Kidney (tissue), 14 donors: ENCODE measurements around the gene USP46. TPM values are rescaled to one million over a fixed set of nuclear protein-coding genes. Genes with fewer than 3 reads are reported as not detected.

Source experiments
- DNase-seq, 5 donors: peaks; one replicate each; pipeline ENCODE4 v3.0.0-alpha.2; 2013 to 2020
- FAIRE-seq: peaks from 2 replicates; lab custom pipeline; 2012; peaks lifted over from hg19 to GRCh38; lab: Jason Lieb, UNC
- H3K27ac ChIP-seq, 2 donors: one replicate each; pipeline ENCODE4 v1.7.0; 2013; ENCODE audit warnings: low read depth in 2 of 2, low read length in 2 of 2, inconsistent platforms in 1 of 2
- H3K27me3 ChIP-seq: one replicate; pipeline ENCODE4 v1.7.1; 2013; ENCODE audit warnings: low read length, inconsistent platforms; ENCODE audit not compliant: control insufficient read depth, insufficient read depth
- H3K36me3 ChIP-seq, 3 donors: one replicate each; pipeline versions ENCODE4 v1.7.0 to v1.7.1; 2013; ENCODE audit warnings: low read length in 3 of 3, control low read depth in 1 of 3, inconsistent platforms in 1 of 3; ENCODE audit not compliant: insufficient read depth in 3 of 3, control insufficient read depth in 2 of 3
- H3K4me1 ChIP-seq, 3 donors: one replicate each; pipeline versions ENCODE4 v1.7.0 to v1.7.1; 2013; ENCODE audit warnings: low read length in 3 of 3, inconsistent platforms in 1 of 3, low read depth in 1 of 3; ENCODE audit not compliant: control insufficient read depth in 2 of 3, insufficient read depth in 2 of 3
- H3K4me3 ChIP-seq, 3 donors: one replicate each; pipeline versions ENCODE4 v1.7.0 to v1.8.1; 2013; ENCODE audit warnings: low read length in 3 of 3, control low read depth in 1 of 3, inconsistent platforms in 1 of 3
- H3K9ac ChIP-seq, 3 donors: one replicate each; pipeline versions ENCODE4 v1.7.0 to v1.7.1; 2013; ENCODE audit warnings: low read length in 3 of 3, control low read depth in 1 of 3, inconsistent platforms in 1 of 3
- H3K9me3 ChIP-seq, 3 donors: one replicate each; pipeline versions ENCODE4 v1.7.0 to v1.7.1; 2013; ENCODE audit warnings: low read length in 3 of 3, control low read depth in 1 of 3, inconsistent platforms in 1 of 3; ENCODE audit not compliant: control insufficient read depth in 2 of 3, insufficient read depth in 1 of 3
- intact Hi-C: fragments of 100-400 bp; cut with DNase I; formaldehyde crosslinking; loops from one replicate; pipeline ENCODE4 v1.11.1; 2022
- polyA plus RNA-seq: library from polyadenylated mRNA; stranded (reverse); fragments of 350-450 nt; fragmentation: Illumina TruSeq; extraction: RNeasy Lipid Tissue Mini Kit (QIAGEN cat#74804); gene quantifications from one replicate; pipeline ENCODE4 v1.2.3, GENCODE V29; 2014; ENCODE audit warnings: low read depth, low replicate concordance; ENCODE audit not compliant: insufficient read depth
- total RNA-seq: library from RNA; stranded (reverse); fragmentation: NEBNext Ultra II Directional; extraction: Animal tissue kit (Norgen Biotek cat#: 25700); gene quantifications from one replicate; pipeline ENCODE4 v1.2.1, GENCODE V29; 2021
- TF ChIP-seq, protein P1 (sequence below): IDR thresholded peaks from 3 replicates; pipeline ENCODE4 v1.5.1; 2012; ENCODE audit warnings: mild to moderate bottlenecking, moderate library complexity, borderline replicate concordance; ENCODE audit not compliant: insufficient read depth; ENCODE audit errors: extremely low read depth
- donor health status: control.
- donor health status: control.
- donor health status: control.
- donor health status: control.
- donor health status: control.
- donor health status: DM: yes; HTN: yes; CAD: no.
- donor health status: Normal renal cell carcinoma (clear cell type).

Gene USP46
- total and polyA plus RNA-seq, 2 donors from 2014 or later = 8.2 to 16.9 TPM

DNA sequence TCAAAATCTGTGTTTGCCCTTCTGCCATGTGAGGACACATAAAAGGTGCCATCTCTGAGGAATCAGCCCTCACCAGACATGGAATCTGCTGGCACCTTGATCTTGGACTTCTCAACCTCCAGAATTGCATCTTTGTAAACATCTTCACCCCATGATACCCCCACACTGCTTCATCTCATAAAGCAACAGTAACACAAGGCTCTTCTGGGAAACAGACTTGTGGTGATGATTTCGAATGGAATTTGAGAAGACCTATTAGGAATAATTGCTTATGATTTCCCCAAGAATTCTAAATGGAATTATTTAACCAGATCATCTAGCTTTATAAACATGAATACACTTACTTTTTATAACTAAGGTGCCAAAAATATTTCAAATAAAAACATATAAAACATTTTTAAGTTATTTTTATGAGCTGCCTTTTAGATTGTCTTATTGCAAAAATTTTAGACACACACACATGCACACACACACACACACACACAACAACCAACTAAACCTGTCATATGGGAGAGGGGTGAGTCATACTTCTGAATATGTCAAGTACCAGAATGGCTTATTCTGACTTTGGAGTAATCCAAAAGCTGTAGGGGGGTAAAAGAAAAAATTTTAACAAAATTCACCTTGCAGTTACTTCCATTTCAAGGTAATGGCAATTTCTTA lies 82.0 kb downstream of the USP46 start:
- no peaks in the 10 kb centered on the region for H3K9me3 ChIP-seq
- no peaks in the 10 kb centered on the region for H3K4me1 ChIP-seq
- FAIRE-seq (no peak), DNase-seq (no peak)
- TF ChIP-seq, protein P1, sequence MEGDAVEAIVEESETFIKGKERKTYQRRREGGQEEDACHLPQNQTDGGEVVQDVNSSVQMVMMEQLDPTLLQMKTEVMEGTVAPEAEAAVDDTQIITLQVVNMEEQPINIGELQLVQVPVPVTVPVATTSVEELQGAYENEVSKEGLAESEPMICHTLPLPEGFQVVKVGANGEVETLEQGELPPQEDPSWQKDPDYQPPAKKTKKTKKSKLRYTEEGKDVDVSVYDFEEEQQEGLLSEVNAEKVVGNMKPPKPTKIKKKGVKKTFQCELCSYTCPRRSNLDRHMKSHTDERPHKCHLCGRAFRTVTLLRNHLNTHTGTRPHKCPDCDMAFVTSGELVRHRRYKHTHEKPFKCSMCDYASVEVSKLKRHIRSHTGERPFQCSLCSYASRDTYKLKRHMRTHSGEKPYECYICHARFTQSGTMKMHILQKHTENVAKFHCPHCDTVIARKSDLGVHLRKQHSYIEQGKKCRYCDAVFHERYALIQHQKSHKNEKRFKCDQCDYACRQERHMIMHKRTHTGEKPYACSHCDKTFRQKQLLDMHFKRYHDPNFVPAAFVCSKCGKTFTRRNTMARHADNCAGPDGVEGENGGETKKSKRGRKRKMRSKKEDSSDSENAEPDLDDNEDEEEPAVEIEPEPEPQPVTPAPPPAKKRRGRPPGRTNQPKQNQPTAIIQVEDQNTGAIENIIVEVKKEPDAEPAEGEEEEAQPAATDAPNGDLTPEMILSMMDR = no peak
- no peak overlapping the region for H3K27ac ChIP-seq
- H3K27me3 ChIP-seq = no peaks in the 10 kb centered on the region
- intact Hi-C loops = no loop called here
- no peaks in the 10 kb centered on the region for H3K36me3 ChIP-seq
- H3K4me3 ChIP-seq = no peak overlapping the region
- H3K9ac ChIP-seq = no peak overlapping the region

- TF ChIP-seq, protein P1 = no peak
- no peaks in the 10 kb centered on the region for H3K9me3 ChIP-seq
- H3K27ac ChIP-seq = no peak overlapping the region
- H3K4me3 ChIP-seq = no peak overlapping the region
- no peaks in the 10 kb centered on the region for H3K36me3 ChIP-seq
- H3K9ac ChIP-seq = no peak overlapping the region
- intact Hi-C loops = no loop called here
- H3K27me3 ChIP-seq = no peaks in the 10 kb centered on the region
- no peaks in the 10 kb centered on the region for H3K4me1 ChIP-seq
- DNase-seq (no peak), FAIRE-seq (no peak)
Measured at GRCh38 chr4:52576326-52576725, 82.8 kb downstream of the USP46 start.

DNA sequence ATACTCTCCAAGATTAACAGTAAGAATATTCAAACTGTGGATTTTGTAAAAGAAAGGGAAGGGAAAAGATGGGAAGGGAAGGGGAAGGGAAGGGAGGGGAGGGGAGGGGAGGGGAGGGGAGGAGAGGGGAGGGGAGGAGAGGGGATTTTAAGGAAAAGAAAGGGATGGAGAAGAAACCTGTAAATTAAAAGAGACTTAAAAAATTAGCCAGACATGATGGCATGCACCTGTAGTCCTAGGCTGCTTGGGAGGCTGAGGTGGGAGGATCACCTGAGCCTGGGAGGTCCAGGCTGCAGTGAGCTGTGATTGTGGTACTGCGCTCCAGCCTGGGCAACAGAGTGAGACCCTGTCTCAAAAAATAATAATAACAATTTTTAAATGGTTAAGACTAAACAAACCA lies 83.7 kb downstream of the USP46 start:
- H3K4me3 ChIP-seq = no peak overlapping the region
- no peaks in the 10 kb centered on the region for H3K36me3 ChIP-seq
- H3K27me3 ChIP-seq = no peaks in the 10 kb centered on the region
- no peak overlapping the region for H3K9ac ChIP-seq
- FAIRE-seq (no peak), DNase-seq (no peak)
- intact Hi-C loops = no loop called here
- TF ChIP-seq, protein P1 = no peak
- no peaks in the 10 kb centered on the region for H3K4me1 ChIP-seq
- H3K9me3 ChIP-seq = no peaks in the 10 kb centered on the region
- no peak overlapping the region for H3K27ac ChIP-seq

DNA sequence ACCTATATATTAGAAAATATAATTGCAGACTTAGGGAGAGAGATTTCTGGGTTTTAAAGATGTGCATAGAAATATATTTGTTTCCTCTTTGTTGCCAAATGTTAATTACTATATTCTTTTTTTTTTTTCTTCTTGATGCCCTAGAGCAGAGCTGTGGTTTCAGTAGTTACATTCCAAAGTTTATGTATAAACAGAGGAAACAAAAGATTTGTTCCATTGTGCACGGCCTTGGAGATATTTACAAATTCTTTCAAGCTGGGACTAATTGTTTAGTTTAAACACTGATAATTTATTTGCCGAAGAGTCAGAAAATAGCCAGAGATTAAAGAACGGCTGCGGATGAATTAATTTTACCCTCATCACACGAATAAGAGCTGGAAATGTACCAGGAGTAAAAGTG lies 85.1 kb downstream of the USP46 start:
- no peaks in the 10 kb centered on the region for H3K4me1 ChIP-seq
- intact Hi-C loops = no loop called here
- TF ChIP-seq, protein P1 = no peak
- FAIRE-seq = no peak
- no peaks in the 10 kb centered on the region for H3K36me3 ChIP-seq
- H3K9me3 ChIP-seq = no peaks in the 10 kb centered on the region
- H3K4me3 ChIP-seq = no peak overlapping the region
- H3K27me3 ChIP-seq = no peaks in the 10 kb centered on the region
- DNase-seq = no peak
- no peak overlapping the region for H3K27ac ChIP-seq
- H3K9ac ChIP-seq = no peak overlapping the region
